ENCODE results near the gene KCTD8.

The KCTD8 gene

DNA sequence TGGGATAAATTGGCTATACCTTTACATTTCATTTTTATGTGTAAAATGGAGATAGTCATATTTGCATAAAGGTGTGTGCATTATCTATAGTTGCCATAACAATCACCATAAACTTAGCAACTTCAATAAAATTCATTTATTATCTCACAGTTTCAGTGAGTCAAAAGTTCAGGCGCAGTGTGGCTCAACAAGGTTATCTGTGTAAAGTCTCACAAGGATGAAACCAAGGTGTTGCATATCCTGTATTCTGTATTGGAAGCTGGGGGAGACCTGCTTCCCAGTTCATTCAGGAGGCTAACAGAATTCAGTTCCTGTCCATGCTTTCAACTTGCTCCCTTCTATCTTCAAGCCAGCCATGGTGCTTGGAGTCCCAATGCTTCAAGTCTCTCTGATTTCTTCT, 169.5 kb downstream of the KCTD8 start:
- TF ChIP-seq, protein P1, sequence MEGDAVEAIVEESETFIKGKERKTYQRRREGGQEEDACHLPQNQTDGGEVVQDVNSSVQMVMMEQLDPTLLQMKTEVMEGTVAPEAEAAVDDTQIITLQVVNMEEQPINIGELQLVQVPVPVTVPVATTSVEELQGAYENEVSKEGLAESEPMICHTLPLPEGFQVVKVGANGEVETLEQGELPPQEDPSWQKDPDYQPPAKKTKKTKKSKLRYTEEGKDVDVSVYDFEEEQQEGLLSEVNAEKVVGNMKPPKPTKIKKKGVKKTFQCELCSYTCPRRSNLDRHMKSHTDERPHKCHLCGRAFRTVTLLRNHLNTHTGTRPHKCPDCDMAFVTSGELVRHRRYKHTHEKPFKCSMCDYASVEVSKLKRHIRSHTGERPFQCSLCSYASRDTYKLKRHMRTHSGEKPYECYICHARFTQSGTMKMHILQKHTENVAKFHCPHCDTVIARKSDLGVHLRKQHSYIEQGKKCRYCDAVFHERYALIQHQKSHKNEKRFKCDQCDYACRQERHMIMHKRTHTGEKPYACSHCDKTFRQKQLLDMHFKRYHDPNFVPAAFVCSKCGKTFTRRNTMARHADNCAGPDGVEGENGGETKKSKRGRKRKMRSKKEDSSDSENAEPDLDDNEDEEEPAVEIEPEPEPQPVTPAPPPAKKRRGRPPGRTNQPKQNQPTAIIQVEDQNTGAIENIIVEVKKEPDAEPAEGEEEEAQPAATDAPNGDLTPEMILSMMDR (IDR thresholded peaks at IDR 0.05; ENCODE audit: low read depth, low read length) = no peak
- no peak for DNase-seq (ENCODE audit: low read depth, low spot score)
- no peak overlapping the region for H3K4me3 ChIP-seq (ENCODE audit: low read depth, low read length)
- in situ Hi-C loops (cut with HindIII; ENCODE audit: low sequenced_read_pairs) = no loop called here

DNA sequence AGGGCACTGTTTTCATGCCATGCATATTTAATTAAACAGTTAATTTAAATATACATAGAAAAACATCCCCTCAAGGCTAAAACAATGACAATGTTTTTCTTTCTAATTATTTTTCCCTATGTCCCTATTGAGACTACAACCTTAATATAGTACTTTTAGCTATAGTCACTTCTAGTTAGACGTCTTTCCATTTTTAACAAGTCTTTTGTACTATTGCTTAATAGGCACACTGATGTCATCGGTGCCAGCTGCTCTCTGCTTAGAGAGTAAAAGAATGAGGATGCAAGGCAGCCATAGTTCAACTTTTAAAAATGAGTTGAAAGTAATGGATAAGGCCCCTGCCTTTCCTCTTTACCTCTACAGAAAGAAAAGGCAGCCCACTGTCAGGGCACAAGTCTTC, 191.1 kb downstream of the KCTD8 start:
- TF ChIP-seq, protein P1 (IDR thresholded peaks at IDR 0.05; ENCODE audit: low read depth, low read length) = no peak
- H3K4me3 ChIP-seq (ENCODE audit: low read depth, low read length) = no peak overlapping the region
- in situ Hi-C loops (cut with HindIII; ENCODE audit: low sequenced_read_pairs) = no loop called here
- DNase-seq (ENCODE audit: low read depth, low spot score) = no peak

- TF ChIP-seq, protein P1 (IDR thresholded peaks at IDR 0.05; ENCODE audit: low read depth, low read length) = no peak
- H3K4me3 ChIP-seq (ENCODE audit: low read depth, low read length) = no peak overlapping the region
- in situ Hi-C loops (cut with HindIII; ENCODE audit: low sequenced_read_pairs) = no loop called here
- no peak for DNase-seq (ENCODE audit: low read depth, low spot score)
Observed at GRCh38 chr4:44256414-44256813, 192.2 kb downstream of the KCTD8 start.

DNA sequence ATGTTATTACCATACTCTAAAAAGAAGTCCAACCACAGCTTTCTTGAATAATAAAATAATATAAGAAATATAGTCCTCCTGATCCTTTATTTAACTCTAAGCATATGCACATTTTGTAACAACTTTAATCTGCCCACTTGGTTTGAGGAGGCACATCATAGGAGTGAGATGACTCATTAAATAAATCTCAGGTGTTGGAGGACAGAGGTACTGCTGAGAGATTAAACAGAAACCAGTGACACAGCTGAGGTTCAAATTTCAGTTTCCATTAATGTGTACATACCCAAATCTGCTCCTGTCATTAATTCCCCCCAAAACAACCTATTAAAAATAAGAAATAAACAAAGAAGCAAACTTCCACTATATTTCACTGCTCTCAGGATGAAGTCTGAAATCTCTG, 211.0 kb downstream of the KCTD8 start:
- in situ Hi-C loops (cut with HindIII; ENCODE audit: low sequenced_read_pairs) = no loop called here
- no peak overlapping the region for H3K4me3 ChIP-seq (ENCODE audit: low read depth, low read length)
- TF ChIP-seq, protein P1 (IDR thresholded peaks at IDR 0.05; ENCODE audit: low read depth, low read length) = no peak
- no peak for DNase-seq (ENCODE audit: low read depth, low spot score)

- TF ChIP-seq, protein P1 (IDR thresholded peaks at IDR 0.05; ENCODE audit: low read depth, low read length) = no peak
- H3K4me3 ChIP-seq (ENCODE audit: low read depth, low read length) = no peak overlapping the region
- in situ Hi-C loops (cut with HindIII; ENCODE audit: low sequenced_read_pairs) = no loop called here
- DNase-seq (ENCODE audit: low read depth, low spot score) = no peak
Observed at GRCh38 chr4:44235897-44236296, 212.7 kb downstream of the KCTD8 start.

DNA sequence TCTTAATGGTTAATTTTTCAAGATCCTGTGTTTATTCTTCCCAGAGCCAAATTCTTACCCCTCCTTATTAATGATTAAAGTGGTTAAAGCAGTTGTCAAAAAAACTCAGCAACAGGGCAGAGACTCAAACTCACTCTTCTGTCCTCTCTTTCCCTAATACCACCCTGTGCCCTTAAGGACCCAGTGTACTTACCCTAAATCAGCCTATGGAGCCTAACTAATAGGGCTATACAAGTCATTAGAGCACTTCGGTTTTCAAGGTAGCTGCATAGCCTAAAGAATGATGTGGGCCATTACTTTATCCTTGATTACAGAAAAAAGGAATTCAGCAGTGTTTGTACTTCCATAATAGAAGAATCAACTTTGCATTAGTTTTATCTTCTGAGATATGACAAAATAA, 216.3 kb downstream of the KCTD8 start:
- H3K4me3 ChIP-seq (ENCODE audit: low read depth, low read length) = no peak overlapping the region
- in situ Hi-C loops (cut with HindIII; ENCODE audit: low sequenced_read_pairs) = no loop called here
- no peak for DNase-seq (ENCODE audit: low read depth, low spot score)
- TF ChIP-seq, protein P1 (IDR thresholded peaks at IDR 0.05; ENCODE audit: low read depth, low read length) = no peak

- in situ Hi-C loops (cut with HindIII; ENCODE audit: low sequenced_read_pairs) = no loop called here
- DNase-seq (ENCODE audit: low read depth, low spot score) = no peak
- TF ChIP-seq, protein P1 (IDR thresholded peaks at IDR 0.05; ENCODE audit: low read depth, low read length) = no peak
- no peak overlapping the region for H3K4me3 ChIP-seq (ENCODE audit: low read depth, low read length)
Observed at GRCh38 chr4:44231006-44231405, 217.6 kb downstream of the KCTD8 start.
